Smooth muscle cell of bladder (primary cell): Measurements from ENCODE around the gene TRAPPC11. TPM values are rescaled to one million over a fixed set of nuclear protein-coding genes. Genes with fewer than 3 reads are reported as not detected.

ENCODE experiments used
- total RNA-seq: library from RNA; depleted of rRNA; stranded (reverse); fragments of >200 nt; gene quantifications from 2 replicates; pipeline ENCODE4 v1.2.3, GENCODE V29; 2014

The TRAPPC11 gene
- 40.7 and 49.9 TPM in 2 replicates for total RNA-seq

GRCh38 chr4:183659029-183659871 lies at the start of gene TRAPPC11, which contains the start of gene RWDD4:
Gene TRAPPC11 (plus strand): TSS chr4:183659293. CDS start chr4:183663868, 4,575 bp downstream.
Gene RWDD4 (minus strand): TSS chr4:183659185. CDS start chr4:183658952, 233 bp downstream.

Other genes starting within 250 kb of the TRAPPC11 start
- 10.2 and 13.6 TPM in 2 replicates for gene CDKN2AIP, start 214.7 kb upstream of the TRAPPC11 start, total RNA-seq
- gene ING2, start 154.2 kb upstream of the TRAPPC11 start, total RNA-seq: 4.1 and 9.1 TPM in 2 replicates
- gene RWDD4, start 108 bp upstream of the TRAPPC11 start, total RNA-seq: 13.1 and 13.3 TPM in 2 replicates
- gene STOX2, start 246.0 kb downstream of the TRAPPC11 start, total RNA-seq: 1.0 and 3.4 TPM in 2 replicates